ENCODE results near the gene AIFM3.

Gene AIFM3

DNA sequence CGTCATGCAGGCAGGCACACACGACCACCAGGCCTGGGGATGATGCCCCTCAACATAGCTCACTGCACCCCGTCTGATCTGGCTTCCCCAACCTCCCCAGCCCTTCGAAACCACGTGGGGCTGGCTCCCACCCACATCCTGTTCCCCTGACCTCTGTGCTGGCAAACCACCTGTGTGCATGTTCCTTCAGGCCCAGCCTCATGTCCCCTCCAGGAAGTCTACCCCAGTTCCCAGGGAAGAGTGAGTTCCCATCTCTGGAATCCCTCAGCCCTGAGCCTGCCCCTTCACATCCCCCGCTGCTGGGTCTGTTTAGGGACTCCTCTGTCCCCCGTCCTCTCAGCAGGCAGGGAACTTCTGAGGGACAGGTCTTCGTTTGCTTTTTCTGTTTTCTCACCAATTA is 58.2 kb downstream of the AIFM3 start:
- peaks cover 12% of the 10 kb centered on the region for H3K27me3 Mint-ChIP-seq (ENCODE audit: low read depth)
- no peak overlapping the region for H3K27ac Mint-ChIP-seq
- no peaks in the 10 kb centered on the region for H3K36me3 Mint-ChIP-seq (ENCODE audit: low read depth)
- peaks cover 17% of the 10 kb centered on the region for H3K4me1 Mint-ChIP-seq
- no peaks in the 10 kb centered on the region for H3K9me3 Mint-ChIP-seq
- TF ChIP-seq, protein P1, sequence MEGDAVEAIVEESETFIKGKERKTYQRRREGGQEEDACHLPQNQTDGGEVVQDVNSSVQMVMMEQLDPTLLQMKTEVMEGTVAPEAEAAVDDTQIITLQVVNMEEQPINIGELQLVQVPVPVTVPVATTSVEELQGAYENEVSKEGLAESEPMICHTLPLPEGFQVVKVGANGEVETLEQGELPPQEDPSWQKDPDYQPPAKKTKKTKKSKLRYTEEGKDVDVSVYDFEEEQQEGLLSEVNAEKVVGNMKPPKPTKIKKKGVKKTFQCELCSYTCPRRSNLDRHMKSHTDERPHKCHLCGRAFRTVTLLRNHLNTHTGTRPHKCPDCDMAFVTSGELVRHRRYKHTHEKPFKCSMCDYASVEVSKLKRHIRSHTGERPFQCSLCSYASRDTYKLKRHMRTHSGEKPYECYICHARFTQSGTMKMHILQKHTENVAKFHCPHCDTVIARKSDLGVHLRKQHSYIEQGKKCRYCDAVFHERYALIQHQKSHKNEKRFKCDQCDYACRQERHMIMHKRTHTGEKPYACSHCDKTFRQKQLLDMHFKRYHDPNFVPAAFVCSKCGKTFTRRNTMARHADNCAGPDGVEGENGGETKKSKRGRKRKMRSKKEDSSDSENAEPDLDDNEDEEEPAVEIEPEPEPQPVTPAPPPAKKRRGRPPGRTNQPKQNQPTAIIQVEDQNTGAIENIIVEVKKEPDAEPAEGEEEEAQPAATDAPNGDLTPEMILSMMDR (IDR thresholded peaks at IDR 0.05; ENCODE audit: unreplicated experiment in 3 of 3): no peak
- no peak overlapping the region for H3K4me3 Mint-ChIP-seq

DNA sequence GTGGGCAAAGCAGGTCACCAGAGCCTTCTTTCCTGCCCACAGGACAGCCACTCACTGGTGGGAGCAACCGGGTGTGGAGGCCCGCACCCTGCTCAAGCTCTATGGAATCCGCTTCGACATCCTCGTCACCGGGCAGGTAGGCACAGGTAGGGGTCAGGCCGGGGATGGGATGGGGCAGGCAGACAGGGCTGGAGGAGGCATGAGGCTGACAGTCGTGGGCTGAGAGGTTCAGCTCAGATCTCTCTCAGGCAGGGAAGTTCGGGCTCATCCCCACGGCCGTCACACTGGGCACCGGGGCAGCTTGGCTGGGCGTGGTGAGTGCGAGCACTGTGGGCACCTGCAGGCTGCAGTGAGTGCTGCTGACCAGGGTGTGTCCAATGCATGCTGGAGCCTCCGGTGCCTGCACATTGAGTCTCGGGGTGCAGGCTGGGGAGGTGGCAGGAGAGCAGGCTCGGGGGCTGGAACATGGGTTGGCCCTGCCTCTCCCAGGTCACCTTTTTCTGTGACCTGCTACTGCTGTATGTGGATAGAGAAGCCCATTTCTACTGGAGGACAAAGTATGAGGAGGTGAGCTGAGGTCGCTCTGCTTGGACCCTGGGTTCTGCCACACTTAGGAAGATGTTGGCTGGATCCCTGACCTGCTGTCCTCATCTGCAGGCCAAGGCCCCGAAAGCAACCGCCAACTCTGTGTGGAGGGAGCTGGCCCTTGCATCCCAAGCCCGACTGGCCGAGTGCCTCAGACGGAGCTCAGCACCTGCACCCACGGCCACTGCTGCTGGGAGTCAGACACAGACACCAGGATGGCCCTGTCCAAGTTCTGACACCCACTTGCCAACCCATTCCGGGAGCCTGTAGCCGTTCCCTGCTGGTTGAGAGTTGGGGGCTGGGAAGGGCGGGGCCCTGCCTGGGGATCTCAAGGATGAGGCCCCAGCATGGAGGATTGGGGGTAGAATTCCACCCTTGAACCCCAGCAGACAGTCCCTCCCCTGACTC is 59.0 kb downstream of the AIFM3 start:
- Mint-ChIP-seq H3K9me3 (no peaks in the 10 kb centered on the region), H3K4me1 (peaks cover 25% of the 10 kb centered on the region), H3K4me3 (no peak overlapping the region), H3K27ac (no peak overlapping the region), H3K36me3 (ENCODE audit: low read depth) (no peaks in the 10 kb centered on the region), H3K27me3 (ENCODE audit: low read depth) (peaks cover 17% of the 10 kb centered on the region)
- TF ChIP-seq, protein P1 (IDR thresholded peaks at IDR 0.05; ENCODE audit: unreplicated experiment in 3 of 3): no peak

DNA sequence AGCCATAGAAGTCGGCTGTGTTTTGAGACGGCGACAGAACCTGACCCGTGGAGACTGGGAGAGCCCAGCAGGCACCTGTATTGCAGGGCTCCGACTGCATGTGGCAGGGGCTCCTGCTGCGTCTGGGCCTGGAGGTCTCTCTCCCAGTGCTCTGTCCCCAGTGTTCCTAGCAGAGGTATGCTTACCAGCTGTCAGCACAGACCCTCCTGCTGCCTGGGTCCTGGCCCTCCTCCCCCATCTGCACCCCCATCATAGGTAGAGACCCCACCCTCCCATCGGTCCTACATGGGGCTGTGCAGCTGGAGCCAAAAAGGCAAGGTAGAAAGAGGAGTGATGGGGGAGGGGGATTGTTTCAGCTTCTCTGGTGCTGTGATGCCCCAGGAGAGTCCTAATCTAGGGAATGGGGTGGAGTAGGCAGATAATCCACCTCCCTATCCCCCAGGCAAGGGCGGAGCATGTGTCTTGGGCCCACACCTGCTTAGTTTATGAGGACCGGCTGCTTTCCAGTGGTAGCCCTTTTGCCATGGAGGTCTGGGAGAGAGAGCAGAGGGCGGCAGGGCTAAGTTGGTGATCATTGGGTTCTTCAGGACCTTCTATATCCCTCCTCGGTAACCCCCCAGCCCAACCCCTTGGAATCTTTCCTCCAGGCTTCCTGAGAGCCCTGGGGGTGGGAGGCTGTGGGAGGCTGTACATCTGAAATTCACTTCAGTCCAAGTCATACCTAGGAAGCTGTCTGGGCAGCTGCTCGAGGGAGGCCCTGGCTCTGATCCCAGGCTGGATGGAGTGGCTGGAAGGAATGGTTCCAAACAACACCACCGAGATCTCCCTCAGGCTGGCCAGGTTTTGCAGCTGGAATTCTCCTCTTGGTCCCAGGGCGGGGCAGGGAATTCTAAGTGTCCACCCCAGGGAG is 60.0 kb downstream of the AIFM3 start:
- TF ChIP-seq, protein P1 (IDR thresholded peaks at IDR 0.05; ENCODE audit: unreplicated experiment in 3 of 3): no peak
- Mint-ChIP-seq H3K27me3 (ENCODE audit: low read depth) (peaks cover 19% of the 10 kb centered on the region), H3K27ac (peak overlapping the region in 2 of 3 experiments; percentile 12 to 42), H3K9me3 (no peaks in the 10 kb centered on the region), H3K4me3 (no peak overlapping the region), H3K4me1 (peaks cover 27% of the 10 kb centered on the region), H3K36me3 (ENCODE audit: low read depth) (no peaks in the 10 kb centered on the region)

DNA sequence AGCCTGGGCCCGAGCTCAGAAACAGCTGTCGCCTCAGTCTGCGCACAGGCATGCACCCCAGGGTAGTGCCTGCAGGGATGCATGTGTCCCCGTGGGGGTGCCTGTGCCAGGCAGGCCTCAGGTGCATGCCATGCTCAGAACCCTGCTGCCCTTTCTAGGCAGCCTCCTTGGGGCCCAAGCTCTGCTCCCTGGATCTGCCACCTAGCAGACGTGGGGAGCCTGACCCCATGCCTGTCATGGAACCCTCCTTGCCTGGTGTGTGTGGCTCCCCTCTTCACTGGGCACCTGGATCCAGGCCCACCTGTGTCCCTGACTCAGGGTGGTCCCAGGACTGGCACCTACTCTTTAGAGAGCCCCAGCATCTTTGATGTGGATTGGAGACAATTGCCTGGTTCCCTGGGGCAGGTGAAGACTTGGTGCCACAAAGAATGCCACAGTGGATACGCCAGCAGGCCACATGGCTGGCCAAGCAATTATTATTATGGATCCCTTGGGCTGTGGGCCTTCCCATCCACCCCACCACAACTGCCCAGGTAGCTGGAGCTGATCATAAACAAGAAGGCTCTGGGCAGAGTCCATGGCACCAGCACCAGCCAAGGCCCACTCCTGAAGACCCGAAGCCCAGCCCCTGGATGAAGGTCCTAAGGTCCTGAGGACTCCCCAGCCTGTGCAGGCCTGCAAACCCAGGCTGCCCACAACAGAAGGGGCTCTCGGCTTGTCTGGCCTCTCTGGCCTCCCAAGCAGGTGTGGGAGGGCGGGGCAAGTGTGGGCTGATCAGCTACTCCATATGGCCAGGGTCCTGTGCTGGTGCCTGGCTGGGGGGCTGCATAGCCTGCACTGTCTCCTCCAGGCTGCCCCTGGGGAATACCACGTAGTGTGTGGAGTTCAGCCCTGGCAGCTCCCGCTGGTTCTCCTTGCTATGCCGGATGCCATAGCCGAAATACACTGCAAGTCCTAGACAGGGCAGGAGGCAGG is 61.5 kb downstream of the AIFM3 start:
- Mint-ChIP-seq H3K36me3 (ENCODE audit: low read depth) (no peaks in the 10 kb centered on the region), H3K4me3 (no peak overlapping the region), H3K9me3 (no peaks in the 10 kb centered on the region), H3K27me3 (ENCODE audit: low read depth) (peaks cover 26% of the 10 kb centered on the region), H3K4me1 (peaks cover 27% of the 10 kb centered on the region), H3K27ac (no peak overlapping the region)
- TF ChIP-seq, protein P1 (IDR thresholded peaks at IDR 0.05; ENCODE audit: unreplicated experiment in 3 of 3): no peak

DNA sequence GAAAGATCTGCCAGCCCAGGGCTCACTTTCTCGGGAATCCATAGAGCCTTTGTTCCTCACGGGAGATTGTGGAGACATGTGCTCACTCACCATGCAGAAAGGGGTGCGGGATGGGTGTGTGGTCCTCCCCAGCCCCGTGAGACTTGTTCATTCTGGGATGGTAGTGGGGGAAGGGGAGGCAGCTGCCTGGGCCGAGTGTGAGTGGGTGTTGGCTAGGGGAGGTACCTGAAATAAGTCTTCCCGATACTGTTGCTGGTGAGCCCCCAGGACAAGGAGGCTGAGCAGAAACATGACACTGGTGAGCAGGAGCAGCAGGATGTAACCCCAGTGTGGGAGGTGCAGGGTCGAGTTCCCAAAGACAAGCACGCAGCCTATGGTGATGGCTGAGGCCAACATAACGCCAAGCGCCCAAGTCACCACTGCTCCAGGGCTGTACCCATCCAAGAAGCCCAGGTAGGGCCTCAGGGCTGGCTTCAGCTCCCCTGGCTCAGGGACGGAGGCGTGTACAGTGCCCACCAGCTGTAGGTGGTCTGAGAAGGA is 62.5 kb downstream of the AIFM3 start:
- H3K4me3 Mint-ChIP-seq: no peak overlapping the region

More for the DNA sequence above, 62.5 kb downstream of the AIFM3 start:
- TF ChIP-seq, protein P1 (IDR thresholded peaks at IDR 0.05; ENCODE audit: unreplicated experiment in 3 of 3): no peak
- Mint-ChIP-seq H3K4me1 (peaks cover 27% of the 10 kb centered on the region), H3K9me3 (no peaks in the 10 kb centered on the region), H3K36me3 (ENCODE audit: low read depth) (no peaks in the 10 kb centered on the region), H3K27ac (peak overlapping the region in 1 of 3 experiments; percentile 48), H3K27me3 (ENCODE audit: low read depth) (peaks cover 32% of the 10 kb centered on the region)

Data from nephron (organoid).